NCI-H82 (cell line): ENCODE measurements around the gene BANP.
"Not testable (repeated sequence)": the region's sequence is repeated elsewhere in the genome, so short reads cannot be mapped to it uniquely, and the experiment has no call there.

Experiments used
- DNase-seq: peaks from one replicate; lab custom pipeline; 2025; lab: John Stamatoyannopoulos, UW

The BANP gene

DNA sequence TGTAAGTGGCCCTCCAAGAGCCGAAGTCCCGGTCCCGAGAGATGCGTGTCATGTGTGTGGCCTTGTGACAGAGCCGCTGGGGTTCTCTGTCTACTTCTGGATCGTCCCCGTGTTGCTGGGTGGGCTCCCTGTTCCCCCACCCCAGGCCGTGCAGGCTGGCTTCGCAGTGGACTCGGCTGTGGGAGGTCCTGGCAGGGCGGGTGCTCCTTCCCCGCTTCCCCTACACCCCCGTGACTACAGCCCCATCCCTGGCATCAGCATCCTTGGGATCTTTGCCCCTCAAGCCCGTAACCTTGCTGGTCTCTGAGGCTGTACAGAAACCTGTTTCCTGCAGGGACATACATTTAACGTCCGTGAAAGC, 136.3 kb downstream of the BANP start:
- DNase-seq: no peak

DNA sequence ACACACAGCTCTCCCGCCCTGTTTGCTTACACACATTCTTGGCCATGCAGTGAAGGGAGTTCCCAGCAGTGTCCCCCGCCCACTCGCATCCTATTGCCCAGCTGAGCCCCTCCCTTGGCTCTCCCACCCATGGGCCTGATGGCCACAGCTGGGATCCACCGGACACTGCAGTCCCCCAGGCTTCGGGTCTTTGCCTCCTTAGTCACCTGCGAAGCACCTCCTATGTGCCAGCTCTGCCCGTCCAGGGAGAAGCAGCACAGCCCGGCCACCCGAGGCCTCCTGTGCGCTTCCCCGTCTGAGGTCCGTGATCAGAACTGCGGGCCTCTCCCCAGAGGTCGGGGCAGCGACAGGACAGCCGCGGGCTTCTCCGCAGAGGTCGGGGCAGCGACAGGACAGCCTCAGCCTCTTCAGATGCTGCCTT, 136.9 kb downstream of the BANP start:
- DNase-seq: no peak

DNA sequence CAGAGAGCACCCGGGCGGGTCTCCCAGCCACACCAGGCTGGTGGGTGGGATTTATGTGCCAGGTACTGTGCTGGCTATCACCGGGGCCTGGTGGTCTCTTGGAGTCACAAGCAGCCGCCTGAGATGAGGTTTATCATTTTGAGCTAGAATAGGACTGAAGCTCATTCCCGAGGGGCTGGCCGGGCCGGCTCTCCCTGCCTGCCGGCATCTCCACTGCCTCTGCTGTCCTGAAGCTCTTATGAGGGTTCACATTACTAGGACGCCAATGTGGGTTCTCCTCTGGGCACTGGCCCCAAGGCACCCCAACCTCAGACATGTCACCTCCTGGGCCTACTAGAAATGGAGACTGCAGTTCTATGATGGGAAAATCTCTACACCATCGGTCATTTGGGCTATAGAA, 137.4 kb downstream of the BANP start:
- DNase-seq: not testable (repeated sequence)

DNA sequence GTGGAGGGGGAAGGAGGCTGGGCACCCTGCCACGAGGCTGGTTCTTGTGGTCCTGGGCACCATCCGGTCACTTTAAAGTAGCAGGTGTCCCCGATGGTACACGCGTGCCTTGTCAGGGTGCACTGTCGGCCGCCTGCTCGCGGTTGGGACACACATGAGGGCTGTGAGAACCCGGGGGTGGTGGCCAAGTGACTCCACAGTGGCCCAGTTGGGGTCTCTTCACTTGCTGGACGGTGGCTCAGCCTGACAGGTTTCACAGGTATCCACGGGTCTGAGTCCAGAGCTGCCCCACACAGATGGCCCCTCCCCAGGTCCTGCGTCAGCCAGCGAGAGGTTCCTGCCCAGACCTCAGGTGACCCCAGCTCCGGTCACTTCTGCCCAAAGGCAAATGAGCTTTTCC, 137.8 kb downstream of the BANP start:
- not testable (repeated sequence) for DNase-seq

DNA sequence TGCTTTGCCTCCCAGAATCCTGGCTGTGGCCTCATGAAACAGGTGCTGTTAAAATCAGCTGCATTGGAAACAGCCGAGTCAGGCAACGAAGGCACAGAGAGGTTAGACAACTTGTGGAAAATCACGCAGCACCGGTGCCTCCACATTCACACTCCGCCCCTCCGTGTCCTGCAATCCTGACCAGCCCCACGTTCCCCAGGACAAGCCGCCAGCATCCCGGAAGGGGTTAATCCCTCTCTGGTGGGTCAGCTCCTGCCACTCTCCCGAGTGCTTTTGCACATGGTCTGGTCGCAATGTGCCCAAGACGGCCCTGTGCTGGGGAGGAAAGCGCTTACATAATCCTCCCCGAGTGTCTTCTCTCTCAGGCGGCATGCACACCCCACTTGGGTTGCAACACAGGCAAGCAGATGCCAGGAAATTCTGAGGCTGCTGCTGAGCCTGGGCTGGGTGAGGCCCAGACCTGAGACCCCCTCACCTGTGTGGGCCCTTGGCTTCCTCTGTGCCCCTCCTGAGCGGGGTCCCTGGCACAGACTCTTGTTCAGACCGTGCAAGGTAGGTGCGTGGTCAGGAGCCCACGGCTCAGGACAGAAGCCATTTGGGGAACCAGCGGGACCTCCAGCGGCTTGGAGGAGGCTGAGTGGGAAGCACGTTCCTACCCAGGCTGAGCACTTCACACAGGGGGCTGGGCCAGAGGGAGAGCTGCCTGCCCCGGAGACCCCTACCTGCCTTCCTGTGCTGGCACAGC, 138.6 kb downstream of the BANP start:
- DNase-seq: not testable (repeated sequence)

DNA sequence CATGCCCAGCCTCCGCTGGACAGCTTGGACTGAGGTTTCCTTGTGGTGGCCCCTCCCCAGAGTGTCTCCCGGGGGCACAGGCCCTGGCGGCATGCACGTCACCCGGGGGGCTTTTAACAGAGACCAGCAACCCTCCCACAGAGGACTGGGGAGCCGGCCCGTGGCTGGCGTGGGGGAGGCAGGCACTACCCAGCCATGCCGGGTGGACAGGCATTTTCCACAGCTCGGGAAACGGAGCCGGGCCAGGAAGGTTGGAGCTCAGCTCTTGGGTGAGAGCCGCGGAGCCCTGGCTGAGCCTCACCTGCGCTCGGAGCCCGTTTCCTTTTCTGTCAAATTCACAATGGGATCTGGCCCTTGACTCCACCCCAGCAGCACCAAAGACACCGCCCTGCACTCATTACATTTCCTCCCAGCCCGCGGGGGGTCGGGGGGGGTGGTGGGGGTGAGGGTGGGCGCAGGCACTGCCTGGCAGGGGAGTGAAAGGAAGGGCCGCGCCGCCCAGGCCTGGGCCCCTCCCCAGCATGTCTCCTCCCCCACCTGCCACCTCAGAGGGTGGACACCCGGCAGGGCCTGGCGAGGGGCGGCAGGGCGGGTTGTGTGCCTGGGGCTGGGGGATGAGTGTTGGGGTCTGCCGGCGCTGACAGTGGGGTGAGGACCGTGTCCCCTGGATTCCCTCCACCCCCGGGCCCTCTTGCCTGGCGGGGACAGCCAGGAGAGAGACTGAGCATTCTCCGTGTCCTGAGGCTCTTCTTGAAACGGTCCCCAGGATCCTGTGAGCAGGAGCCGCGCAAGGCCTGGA, 139.3 kb downstream of the BANP start:
- DNase-seq: not testable (repeated sequence)

DNA sequence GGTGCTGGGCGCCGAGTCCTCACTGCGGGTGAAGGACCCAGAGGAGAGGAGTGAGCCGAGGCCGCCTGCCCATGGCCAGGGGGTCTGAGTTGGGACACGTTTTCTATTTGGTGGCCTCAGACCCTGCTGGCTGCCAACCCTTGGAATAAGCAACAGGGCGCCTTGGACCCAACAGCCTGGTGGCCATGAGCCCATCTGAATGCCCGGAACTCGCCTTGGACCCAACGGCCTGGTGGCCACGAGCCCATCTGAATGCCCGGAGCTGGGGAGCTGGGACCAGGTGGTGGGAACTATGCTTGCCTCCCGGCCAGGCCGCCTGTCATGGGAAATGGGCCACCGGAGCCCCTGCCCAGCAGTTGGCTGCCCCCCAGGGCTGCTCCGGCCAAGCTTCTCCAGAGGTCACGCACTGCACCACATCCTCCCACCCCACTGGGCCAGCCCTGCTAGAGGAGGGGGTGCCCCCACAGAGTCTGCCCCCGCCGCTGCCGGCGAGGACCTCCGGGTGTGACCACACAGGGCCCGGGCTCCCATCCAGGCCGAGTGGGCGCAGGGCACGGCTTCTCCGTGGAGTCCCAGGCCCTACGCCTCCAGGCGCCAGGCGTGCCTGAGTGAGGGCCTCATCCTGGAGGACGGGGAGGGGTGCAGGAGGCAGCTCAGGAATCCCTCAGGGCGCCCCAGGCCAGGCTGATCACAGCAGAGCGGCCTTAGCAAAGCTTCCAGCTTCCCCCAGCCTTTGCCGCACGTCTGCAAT, 140.2 kb downstream of the BANP start:
- not testable (repeated sequence) for DNase-seq

DNA sequence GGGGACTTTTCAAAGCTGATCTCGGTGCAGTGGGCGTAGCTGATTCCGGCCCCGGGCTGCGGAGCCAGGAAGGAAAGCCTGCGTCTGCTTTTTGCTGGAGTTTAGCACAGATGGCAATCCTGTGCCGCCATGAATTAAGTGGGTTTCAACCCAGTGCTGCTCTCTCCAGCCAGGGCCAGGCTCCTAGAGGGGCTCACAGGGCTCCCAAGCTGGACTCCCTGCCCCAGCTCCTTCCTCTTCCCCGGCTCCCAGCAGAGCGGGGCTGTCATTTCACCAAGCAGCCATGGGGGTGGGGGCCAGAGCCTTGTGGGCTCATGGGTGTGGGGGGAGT, 140.7 kb downstream of the BANP start:
- not testable (repeated sequence) for DNase-seq

DNA sequence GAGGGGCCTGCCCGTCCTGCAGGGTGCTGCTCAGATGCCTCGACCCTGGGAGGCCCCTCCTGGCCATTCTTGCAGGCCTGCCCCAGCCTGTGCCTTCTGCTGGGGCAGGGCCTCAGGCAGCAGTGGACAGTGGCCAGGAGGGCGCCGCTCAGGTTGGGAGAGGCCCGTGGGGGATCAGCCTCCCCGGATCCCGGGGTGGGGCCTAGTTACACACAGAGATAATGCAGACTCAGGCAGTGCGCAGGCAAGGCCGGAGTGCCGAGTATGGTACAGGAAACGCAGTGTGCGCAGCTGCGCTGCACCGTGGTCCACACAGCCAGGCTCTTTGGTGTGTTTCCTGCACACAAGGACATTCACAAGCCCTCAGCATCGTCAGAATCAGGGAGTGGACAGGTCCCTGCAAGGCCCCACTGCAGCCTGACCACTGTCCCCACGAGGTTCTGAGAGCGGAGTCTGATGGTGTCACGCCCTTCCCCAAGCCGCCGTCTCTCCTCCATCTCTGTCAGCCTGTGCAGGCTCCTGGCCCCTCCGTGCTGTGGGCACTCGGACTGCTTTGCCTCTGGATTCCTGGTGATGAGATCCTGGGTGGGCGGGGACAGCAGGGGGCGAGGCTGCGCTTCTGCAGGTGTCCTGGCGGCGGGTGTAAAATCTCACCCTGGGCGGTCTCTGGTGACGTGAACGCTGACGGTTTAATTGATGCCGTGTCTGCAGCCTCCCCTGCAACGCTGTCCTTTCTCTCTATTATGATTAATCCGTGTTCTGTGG, 141.7 kb downstream of the BANP start:
- DNase-seq: not testable (repeated sequence)

DNA sequence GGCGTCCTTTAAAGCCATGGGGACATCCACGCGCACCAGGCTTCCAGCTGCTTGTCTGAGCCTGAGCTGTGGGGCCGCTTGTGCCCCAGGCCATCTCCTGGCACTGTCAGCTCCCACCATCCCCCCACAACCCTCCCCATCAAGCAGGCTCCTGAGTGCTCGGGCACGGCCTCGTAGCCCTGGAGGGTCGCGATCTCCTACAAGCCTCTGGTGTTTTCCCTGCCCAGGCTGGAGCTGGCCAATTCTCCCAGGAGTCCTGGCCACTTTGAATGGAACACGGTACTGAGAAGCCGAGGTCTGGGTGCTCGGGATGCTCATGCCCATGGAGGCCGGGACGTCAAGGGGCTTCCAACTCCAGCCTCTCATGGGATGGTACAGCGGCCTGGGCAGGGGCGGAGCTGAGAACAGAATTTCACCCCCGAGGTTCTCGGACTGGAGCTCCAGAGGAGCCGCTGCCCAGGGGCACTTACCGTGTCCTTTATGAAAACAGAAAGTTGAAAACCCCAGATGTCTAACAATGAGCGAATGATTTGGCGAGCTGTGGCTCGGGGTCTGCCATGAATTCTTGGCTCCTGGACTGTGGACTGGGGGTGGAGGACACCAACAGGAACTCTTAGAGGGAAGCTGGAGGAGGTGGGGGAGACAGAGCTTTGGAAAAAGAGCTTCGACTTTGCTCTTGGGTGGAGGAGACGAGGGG, 142.5 kb downstream of the BANP start:
- not testable (repeated sequence) for DNase-seq

DNA sequence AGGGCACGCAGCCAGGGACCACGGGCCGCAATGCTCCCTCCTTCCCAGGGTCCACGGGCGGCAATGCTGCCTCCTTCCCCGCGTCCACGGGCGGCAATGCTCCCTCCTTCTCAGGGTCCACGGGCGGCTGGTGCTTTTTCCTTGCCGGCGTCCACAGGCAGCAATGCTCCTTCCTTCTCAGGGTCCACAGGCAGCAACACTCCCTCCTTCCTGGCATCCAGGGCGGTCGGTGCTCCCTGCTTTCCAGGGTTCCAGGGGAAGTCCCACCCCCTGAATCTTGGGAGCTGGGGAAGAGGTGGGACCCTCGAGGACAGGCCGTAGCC, 143.0 kb downstream of the BANP start:
- not testable (repeated sequence) for DNase-seq

DNA sequence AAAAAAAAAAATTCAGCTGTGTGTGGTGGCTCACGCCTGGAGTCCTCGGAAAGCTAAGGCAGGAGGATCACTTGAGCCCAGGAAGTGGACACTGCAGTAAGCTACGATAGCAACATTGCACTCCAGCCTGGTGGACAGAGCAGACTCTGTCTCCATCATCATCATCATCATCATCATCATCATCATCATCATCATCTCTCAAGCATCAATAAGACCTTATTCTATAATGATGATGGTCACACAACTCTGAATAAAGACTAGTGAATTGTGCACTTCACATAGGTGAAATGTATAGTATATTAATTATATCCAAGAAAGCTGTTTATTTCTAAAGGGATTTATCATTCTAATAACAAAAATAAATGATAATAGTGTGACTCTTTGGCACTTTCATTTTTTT, 143.7 kb downstream of the BANP start:
- not testable (repeated sequence) for DNase-seq

DNA sequence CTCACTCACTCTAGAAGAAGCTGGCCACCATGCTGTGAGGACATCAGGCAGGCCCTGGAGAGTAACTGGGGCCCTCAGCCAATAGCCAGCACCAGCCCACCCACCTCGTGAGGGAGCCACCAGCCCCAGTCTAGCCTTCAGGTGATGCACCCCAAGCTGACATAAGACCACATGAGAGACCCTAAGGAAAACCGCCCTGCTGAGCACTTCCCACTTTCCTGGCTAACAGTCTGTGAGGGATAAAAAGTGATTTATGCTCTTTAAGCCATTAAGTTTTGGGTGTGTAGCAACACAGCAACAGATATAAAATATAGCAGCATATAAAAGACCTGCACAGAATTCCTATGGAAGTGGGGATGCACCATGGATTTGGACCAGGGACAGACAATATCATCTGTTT, 145.4 kb downstream of the BANP start:
- DNase-seq: not testable (repeated sequence)

DNA sequence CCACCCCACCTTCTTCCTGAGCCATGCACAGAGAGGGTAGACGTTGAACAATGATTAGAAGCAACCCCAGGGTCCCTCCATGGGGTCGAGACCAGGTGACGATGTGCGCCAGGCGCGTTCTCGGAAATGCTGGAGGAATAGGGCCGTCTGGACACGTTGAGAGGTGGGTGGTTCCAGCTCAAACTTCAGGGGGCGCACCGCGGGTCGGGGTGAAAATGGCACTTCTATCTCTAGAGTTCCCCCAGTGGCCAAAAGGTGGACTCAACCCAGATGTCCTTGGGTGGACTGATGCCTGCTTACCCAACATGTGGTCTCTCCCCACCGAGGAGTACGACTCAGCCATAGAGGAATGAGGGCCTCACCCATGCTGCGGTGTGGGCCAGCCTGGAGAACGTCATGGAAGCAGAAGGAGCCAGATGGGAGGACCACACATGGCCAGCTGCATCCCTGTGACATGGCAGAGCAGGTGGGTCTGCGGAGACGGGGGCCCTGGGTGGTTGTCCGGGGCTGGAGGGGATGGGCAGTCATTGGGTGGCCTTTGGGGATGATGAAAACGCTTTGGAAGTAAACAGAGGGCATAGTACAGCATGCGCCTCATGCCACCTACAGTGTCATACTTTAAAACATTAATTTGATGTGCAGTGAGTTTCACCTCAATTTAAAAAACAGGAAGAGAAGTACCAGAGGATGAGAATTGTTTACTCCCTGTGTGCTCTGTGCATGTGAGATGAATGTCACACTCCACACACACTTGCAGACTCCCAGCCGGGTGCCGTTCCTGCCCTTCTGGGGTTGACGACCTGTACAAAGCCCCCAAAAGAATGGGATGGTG, 147.7 kb downstream of the BANP start:
- DNase-seq: not testable (repeated sequence)

DNA sequence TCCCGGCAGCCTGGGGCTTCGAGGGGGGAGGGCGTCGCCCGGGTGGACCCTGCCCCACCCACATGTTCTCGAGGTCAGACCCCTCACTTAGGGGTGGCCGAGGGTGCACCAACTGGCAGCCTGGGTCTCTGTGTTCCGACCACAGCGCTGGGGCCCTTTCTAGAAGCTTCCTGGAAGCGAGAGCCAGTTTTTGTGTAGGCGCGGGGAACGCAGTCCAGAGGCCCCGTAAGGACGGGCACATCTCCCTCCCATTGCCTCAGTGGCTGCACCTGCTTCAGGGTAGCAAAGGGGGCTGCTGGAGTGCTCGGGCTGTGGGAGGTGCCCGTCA, 148.3 kb downstream of the BANP start:
- no peak for DNase-seq

DNA sequence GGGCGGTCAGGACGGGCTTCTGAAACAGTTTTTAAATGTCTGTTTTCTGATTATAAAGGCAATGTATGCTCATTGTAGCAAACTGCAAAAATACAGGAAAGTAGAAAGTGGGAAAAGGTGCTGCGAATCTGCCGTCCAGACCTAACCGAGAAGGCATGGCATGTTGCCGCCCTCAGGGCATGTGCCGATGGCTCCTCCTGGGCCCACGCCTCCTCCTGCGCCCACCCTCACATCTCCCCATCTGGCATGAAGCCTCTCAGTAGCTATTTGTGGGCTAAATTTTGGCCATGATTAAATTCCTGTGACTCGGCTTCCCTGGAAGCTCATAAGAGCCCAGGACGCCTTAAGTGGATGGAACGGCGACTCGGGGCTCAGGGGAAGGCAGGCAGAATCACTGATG, 148.7 kb downstream of the BANP start:
- DNase-seq: not testable (repeated sequence)

DNA sequence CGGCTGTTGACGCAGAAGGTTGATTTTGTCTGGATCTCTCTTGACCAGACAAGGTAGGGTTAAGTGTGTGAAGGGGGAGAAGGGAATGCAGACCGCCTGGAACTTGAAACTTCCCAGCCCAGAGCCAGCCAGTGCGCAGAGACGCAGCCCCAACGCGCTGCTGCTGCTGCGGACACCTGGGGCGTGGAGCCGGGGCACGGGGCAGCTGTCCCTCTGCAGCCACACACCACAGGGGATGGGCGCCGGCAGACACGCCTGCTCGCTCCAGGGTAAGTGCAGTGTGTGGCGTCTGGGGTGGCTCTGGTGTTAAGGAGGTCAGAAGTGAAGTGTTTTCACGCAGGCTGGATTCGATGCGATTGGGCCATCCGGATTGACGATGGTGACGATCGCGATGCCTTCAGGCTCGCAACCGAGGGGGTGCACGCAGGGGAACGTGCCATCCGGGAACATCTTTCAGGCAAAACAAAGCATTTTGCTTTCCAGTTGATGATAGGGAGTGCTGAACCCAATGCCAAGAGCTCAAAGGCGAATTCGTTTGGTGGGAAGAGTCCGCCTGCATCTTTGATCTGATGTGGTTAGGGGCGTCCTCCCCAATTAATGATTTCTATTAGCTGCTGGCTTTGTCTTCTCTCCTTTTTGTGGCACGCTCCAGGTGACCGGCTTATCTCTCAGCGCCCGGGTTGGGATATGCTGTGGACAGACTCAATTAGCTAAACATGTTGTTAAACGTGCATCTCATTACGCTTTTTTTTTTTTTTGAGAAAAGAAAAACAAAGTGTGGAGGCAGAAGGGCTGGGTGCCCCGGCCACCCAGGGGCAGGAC, 149.8 kb downstream of the BANP start:
- not testable (repeated sequence) for DNase-seq

DNA sequence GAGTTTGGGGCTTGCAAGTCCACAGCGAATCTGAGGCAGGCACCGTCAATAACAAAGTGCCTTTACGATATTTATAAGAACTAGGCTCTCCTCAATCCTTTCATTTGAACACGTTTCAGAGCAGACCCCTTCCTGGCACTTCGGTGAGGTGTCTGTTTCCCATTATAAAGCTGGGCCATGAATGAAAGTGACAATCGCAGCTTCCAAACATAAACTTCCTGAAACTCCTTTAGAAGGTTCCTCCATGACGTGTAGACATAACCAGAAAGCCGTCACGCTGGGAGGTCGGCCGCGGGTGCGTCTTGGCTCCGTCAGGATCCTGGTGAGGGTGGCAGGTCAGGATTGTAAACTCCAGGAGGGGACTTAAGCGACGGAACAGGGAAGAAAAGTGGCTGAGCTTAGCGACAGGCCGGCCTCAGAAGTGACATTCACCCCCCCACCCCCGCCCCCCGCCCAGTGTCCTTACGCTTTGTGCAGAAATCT, 150.4 kb downstream of the BANP start:
- not testable (repeated sequence) for DNase-seq

DNA sequence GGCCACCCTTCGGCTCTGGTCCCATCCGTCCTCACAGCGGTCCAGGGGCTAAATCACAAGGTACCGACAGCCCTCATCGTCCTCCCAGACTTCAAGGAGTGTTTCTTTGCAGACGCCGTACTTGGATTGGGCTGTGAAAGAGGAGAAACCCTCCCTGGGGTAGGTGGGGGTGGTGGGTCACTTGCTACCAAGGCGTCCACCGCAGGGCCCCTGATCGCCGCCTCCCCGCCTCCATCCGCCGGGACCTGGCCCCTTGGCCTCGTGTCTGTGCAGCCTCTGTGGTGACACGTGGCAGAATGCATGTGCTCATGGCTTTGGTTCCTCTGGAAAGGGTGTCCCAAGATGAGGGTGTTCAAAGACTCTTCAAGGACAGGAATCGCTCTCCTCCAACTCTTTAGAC, 151.4 kb downstream of the BANP start:
- DNase-seq: no peak

DNA sequence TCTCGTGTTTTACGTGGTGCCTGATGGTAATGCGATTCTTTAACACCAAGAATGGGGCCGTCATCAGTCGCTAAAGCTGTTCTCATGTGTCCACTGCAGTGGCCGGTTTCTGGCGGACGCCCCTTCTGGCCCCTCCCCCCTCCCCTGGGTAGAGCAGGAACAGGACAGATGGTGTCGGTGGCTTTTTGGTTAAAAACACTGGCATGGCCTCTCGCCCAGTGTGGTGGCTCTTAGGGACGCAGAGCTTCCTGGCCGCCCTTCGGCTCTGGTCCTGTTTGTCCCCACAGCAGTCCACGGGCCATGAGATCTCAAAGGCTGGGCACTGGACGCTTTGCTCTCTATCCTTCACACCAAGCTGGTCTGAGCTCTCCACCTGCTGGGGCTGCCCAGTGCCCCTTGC, 151.8 kb downstream of the BANP start:
- DNase-seq: no peak
